H1 (cell line): ENCODE data around the gene LRP1-AS. TPM values are rescaled to one million over a fixed set of nuclear protein-coding genes. Genes with fewer than 3 reads are reported as not detected.

Source experiments
- CTCF ChIA-PET: fragments of 300-600 bp; sonication (Branson Sonifier 250); formaldehyde crosslinking; loops from one replicate; lab custom pipeline; 2021; ENCODE audit not compliant: partially characterized antibody; lab: Charles Lee
- POLR2A ChIA-PET: fragments of 300-600 bp; sonication (Branson Sonifier 250); formaldehyde crosslinking; loops from one replicate; lab custom pipeline; 2021; ENCODE audit warnings: inconsistent platforms; ENCODE audit not compliant: partially characterized antibody; lab: Charles Lee
- DNase-seq, 2 experiments: peaks; one replicate each; pipeline versions ENCODE4 v3.0.0 to v3.0.0-alpha.2; 2010 to 2022; ENCODE audit warnings: low spot score in 2 of 2, low read depth in 1 of 2, mixed read lengths in 1 of 2
- FAIRE-seq: peaks from 2 replicates; lab custom pipeline; 2011; peaks lifted over from hg19 to GRCh38; lab: Jason Lieb, UNC
- H2AFZ ChIP-seq: 2 replicates; pipeline ENCODE4 v1.8.1; 2012; ENCODE audit warnings: low read length, inconsistent platforms
- H2AK5ac ChIP-seq: 2 replicates; pipeline ENCODE4 v1.6.1; 2013; ENCODE audit warnings: low read depth, low read length
- H2BK120ac ChIP-seq: replicated peaks from 2 replicates; pipeline ENCODE3; 2013; ENCODE audit warnings: low read depth, low read length, inconsistent platforms
- H2BK12ac ChIP-seq: 2 replicates; pipeline ENCODE4 v1.6.1; 2013; ENCODE audit warnings: low read depth, low read length
- H2BK15ac ChIP-seq: 2 replicates; pipeline ENCODE4 v1.6.1; 2013; ENCODE audit warnings: low read length
- H2BK20ac ChIP-seq: 2 replicates; pipeline ENCODE4 v1.6.1; 2013; ENCODE audit warnings: low read length
- H2BK5ac ChIP-seq: 2 replicates; pipeline ENCODE4 v1.6.1; 2013; ENCODE audit warnings: low read depth, low read length
- H3K14ac ChIP-seq: 2 replicates; pipeline ENCODE4 v1.6.1; 2013; ENCODE audit warnings: inconsistent platforms; ENCODE audit not compliant: insufficient read length
- H3K18ac ChIP-seq: 2 replicates; pipeline ENCODE4 v1.6.1; 2013; ENCODE audit warnings: low read length; ENCODE audit errors: extremely low read depth
- H3K23ac ChIP-seq: 2 replicates; pipeline ENCODE4 v1.6.1; 2013; ENCODE audit warnings: inconsistent platforms; ENCODE audit not compliant: insufficient read length
- H3K23me2 ChIP-seq: 2 replicates; pipeline ENCODE4 v1.6.1; 2013; ENCODE audit warnings: low read depth, low read length
- H3K27ac ChIP-seq: 2 replicates; pipeline ENCODE4 v1.6.1; 2011; ENCODE audit warnings: low read depth, low read length, inconsistent platforms
- H3K27me3 ChIP-seq, 4 experiments: replicated peaks in 1 of 4; 1 replicate in 1 of 4; 2 replicates in 3 of 4; pipeline versions ENCODE4 v1.6.1 to v1.8.1; 2011 to 2013; ENCODE audit warnings: low read length in 3 of 4, mild to moderate bottlenecking in 3 of 4, inconsistent platforms in 2 of 4, mixed read lengths in 2 of 4, moderate library complexity in 1 of 4; ENCODE audit not compliant: control insufficient read depth in 3 of 4, insufficient read depth in 3 of 4; ENCODE audit errors: extremely low read depth in 1 of 4
- H3K36me3 ChIP-seq, 4 experiments: 2 replicates each; pipeline versions ENCODE4 v1.6.1 to v1.8.1; 2011 to 2013; ENCODE audit warnings: mild to moderate bottlenecking in 4 of 4, low read length in 3 of 4, moderate library complexity in 2 of 4, control low read depth in 1 of 4, inconsistent platforms in 1 of 4; ENCODE audit not compliant: insufficient read depth in 4 of 4, control insufficient read depth in 2 of 4
- H3K4ac ChIP-seq: replicated peaks from 2 replicates; pipeline ENCODE3; 2013; ENCODE audit warnings: low read length, low read depth, mixed read lengths, inconsistent platforms; ENCODE audit not compliant: insufficient read length
- H3K4me1 ChIP-seq, 4 experiments: replicated peaks in 1 of 4; 1 replicate in 1 of 4; 2 replicates in 3 of 4; pipeline versions ENCODE4 v1.6.1 to v1.8.1; 2011 to 2013; ENCODE audit warnings: low read length in 3 of 4, inconsistent platforms in 2 of 4, mixed read lengths in 1 of 4; ENCODE audit not compliant: insufficient read depth in 4 of 4, control insufficient read depth in 3 of 4
- H3K4me2 ChIP-seq, 2 experiments: 2 replicates each; pipeline versions ENCODE4 v1.6.1 to v1.8.1; 2011 to 2013; ENCODE audit warnings: low read depth in 2 of 2, low read length in 2 of 2, control low read depth in 1 of 2, inconsistent platforms in 1 of 2, mild to moderate bottlenecking in 1 of 2; ENCODE audit not compliant: insufficient read depth in 1 of 2
- H3K4me3 ChIP-seq, 4 experiments: fragments of 200-600, 300-600 bp in 1 of 4; sonication (generic), shearing (Covaris generic), sonication (Bioruptor Twin) in 1 of 4; 2 replicates each; pipeline versions ENCODE4 v1.5.1 to v1.8.1; 2011 to 2016; ENCODE audit warnings: low read length in 4 of 4, low read depth in 3 of 4, control low read depth in 2 of 4, inconsistent platforms in 2 of 4, mild to moderate bottlenecking in 2 of 4, mixed read lengths in 1 of 4, moderate library complexity in 1 of 4; ENCODE audit not compliant: insufficient read depth in 2 of 4; ENCODE audit errors: extremely low read depth in 1 of 4
- H3K56ac ChIP-seq: replicated peaks from 2 replicates; pipeline ENCODE3; 2013; ENCODE audit warnings: low read depth, mild to moderate bottlenecking, mixed read lengths, low read length, inconsistent platforms; ENCODE audit not compliant: insufficient read length
- H3K79me1 ChIP-seq: 2 replicates; pipeline ENCODE4 v1.6.1; 2013; ENCODE audit warnings: low read depth, low read length, control low read depth
- H3K79me2 ChIP-seq, 2 experiments: 2 replicates each; pipeline versions ENCODE4 v1.6.1 to v1.8.1; 2012 to 2013; ENCODE audit warnings: low read length in 2 of 2, mild to moderate bottlenecking in 2 of 2, inconsistent platforms in 1 of 2; ENCODE audit not compliant: insufficient read depth in 2 of 2, control insufficient read depth in 1 of 2
- H3K9ac ChIP-seq, 4 experiments: replicated peaks in 1 of 4; 1 replicate in 1 of 4; 2 replicates in 3 of 4; pipeline versions ENCODE4 v1.6.1 to v1.8.1; 2011 to 2013; ENCODE audit warnings: low read depth in 3 of 4, low read length in 3 of 4, control low read depth in 2 of 4, mild to moderate bottlenecking in 2 of 4, moderate library complexity in 2 of 4, inconsistent platforms in 1 of 4; ENCODE audit errors: extremely low read depth in 1 of 4
- H3K9me3 ChIP-seq, 2 experiments: 2 replicates each; pipeline versions ENCODE4 v1.6.1 to v1.8.1; 2012 to 2013; ENCODE audit warnings: mild to moderate bottlenecking in 2 of 2, moderate library complexity in 2 of 2, control low read depth in 1 of 2, inconsistent platforms in 1 of 2, low read depth in 1 of 2, low read length in 1 of 2, mixed read lengths in 1 of 2; ENCODE audit not compliant: insufficient read depth in 2 of 2
- H4K20me1 ChIP-seq, 2 experiments: replicated peaks in 1 of 2; 2 replicates each; pipeline versions ENCODE3 to v1.8.1; 2011 to 2013; ENCODE audit warnings: inconsistent platforms in 2 of 2, low read length in 2 of 2, mild to moderate bottlenecking in 1 of 2; ENCODE audit not compliant: insufficient read depth in 2 of 2, control insufficient read depth in 1 of 2
- H4K5ac ChIP-seq: 2 replicates; pipeline ENCODE4 v1.6.1; 2013; ENCODE audit warnings: low read length, low read depth, mixed read lengths, inconsistent platforms; ENCODE audit not compliant: insufficient read length
- H4K8ac ChIP-seq: 2 replicates; pipeline ENCODE4 v1.8.0; 2013; ENCODE audit warnings: mild to moderate bottlenecking, moderate library complexity, low read length, inconsistent platforms; ENCODE audit not compliant: insufficient read depth; ENCODE audit errors: extremely low read depth
- H4K91ac ChIP-seq: replicated peaks from 2 replicates; pipeline ENCODE3; 2013; ENCODE audit warnings: low read length, mixed read lengths, inconsistent platforms; ENCODE audit not compliant: insufficient read length
- BRCA1 ChIP-seq: IDR thresholded peaks from 2 replicates; pipeline ENCODE4 v1.6.1; 2012; ENCODE audit warnings: low read depth, low read length, improper control_type of control experiment
- EGR1 ChIP-seq: IDR thresholded peaks from 2 replicates; pipeline ENCODE4 v1.6.1; 2011; ENCODE audit warnings: low read depth, low read length, borderline replicate concordance
- NRF1 ChIP-seq: IDR thresholded peaks from 2 replicates; pipeline ENCODE4 v1.6.1; 2011; ENCODE audit warnings: mild to moderate bottlenecking, low read depth, low read length, improper control_type of control experiment
- PHF8 ChIP-seq: fragments of 200-600 bp; sonication (generic); conservative IDR thresholded peaks from 2 replicates; pipeline ENCODE4 v1.7.1; 2012; ENCODE audit warnings: low read depth, mild to moderate bottlenecking, inconsistent platforms, low read length, moderate library complexity
- RAD21 ChIP-seq, 2 experiments: IDR thresholded peaks in 1 of 2; conservative IDR thresholded peaks in 1 of 2; 2 replicates each; pipeline ENCODE4 v1.6.1; 2011; ENCODE audit warnings: low read depth in 2 of 2, low read length in 2 of 2, improper control_type of control experiment in 1 of 2, inconsistent platforms in 1 of 2, mild to moderate bottlenecking in 1 of 2, moderate library complexity in 1 of 2
- RBBP5 ChIP-seq: IDR thresholded peaks from 2 replicates; pipeline ENCODE4 v1.7.1; 2012; ENCODE audit warnings: low read depth, mild to moderate bottlenecking, inconsistent platforms, low read length, moderate library complexity, borderline replicate concordance
- SRF ChIP-seq: IDR thresholded peaks from 2 replicates; pipeline ENCODE4 v1.6.1; 2011; ENCODE audit warnings: mild to moderate bottlenecking, low read depth, low read length, moderate library complexity
- USF2 ChIP-seq: IDR thresholded peaks from 2 replicates; pipeline ENCODE4 v1.6.1; 2011; ENCODE audit warnings: low read length, improper control_type of control experiment
- WGBS, 2 experiments: shearing (Covaris generic) in 1 of 2; methylation state at CpG; one replicate each; pipeline versions ENCODE4 v1.1.6 to v1.1.7; 2013 to 2015; ENCODE audit warnings: low lambda C conversion rate in 2 of 2, mixed read lengths in 2 of 2, inconsistent platforms in 1 of 2, low coverage in 1 of 2, missing lambda C conversion rate in 1 of 2; ENCODE audit not compliant: insufficient replicate concordance in 2 of 2, insufficient coverage in 1 of 2, insufficient read length in 1 of 2; ENCODE audit errors: extremely low coverage in 1 of 2, missing lambda C conversion rate in 1 of 2; 5-methylcytosine and 5-hydroxymethylcytosine counted together
- polyA plus RNA-seq, 7 experiments: library from polyadenylated mRNA; depleted of rRNA in 3 of 7; stranded (reverse) in 5 of 7; unstranded in 2 of 7; fragments of >200 nt in 5 of 7; fragments of 200-250 nt in 2 of 7; gene quantifications; 1 replicate in 5 of 7; 2 replicates in 1 of 7; 4 replicates in 1 of 7; pipeline versions ENCODE4 v1.2.1 to v1.2.3, GENCODE V29; 2011 to 2013; ENCODE audit warnings: missing spikeins in 2 of 7, mixed read lengths in 2 of 7
- total RNA-seq: library from RNA; stranded (reverse); fragmentation: NEBNext Ultra II Directional; extraction: Animal tissue kit (Norgen Biotek cat#: 25700); gene quantifications from 2 replicates; pipeline ENCODE4 v1.2.1, GENCODE V29; 2021
- TF ChIP-seq, protein P1 (sequence below), 3 experiments: IDR thresholded peaks; 1 replicate in 2 of 3; 2 replicates in 1 of 3; pipeline versions ENCODE4 v1.5.1 to v1.6.1; 2011; ENCODE audit warnings: low read length in 3 of 3, mild to moderate bottlenecking in 3 of 3, inconsistent platforms in 2 of 3, low read depth in 1 of 3, moderate library complexity in 1 of 3; ENCODE audit not compliant: insufficient read depth in 1 of 3; ENCODE audit errors: control extremely low read depth in 1 of 3

The LRP1-AS gene
- total and polyA plus RNA-seq, 2 of the 8 experiments (the other 6 are each of a cell fraction or from before 2014, with no cell fraction given): not detected

- Histone ChIP-seq H2AK5ac (no peak overlapping the region), H4K20me1 (peaks cover 6 to 22% of the 10 kb centered on the region in 2 experiments), H3K9me3 (no peaks in the 10 kb centered on the region), H3K79me2 (no peaks in the 10 kb centered on the region), H3K4me1 (no peaks in the 10 kb centered on the region; a peak in 1 of 7 replicates), H2BK120ac (no peak overlapping the region), H3K18ac (no peak overlapping the region), H3K23me2 (no peaks in the 10 kb centered on the region), H3K4ac (no peak overlapping the region), H3K4me2 (no peak overlapping the region), H4K91ac (no peak overlapping the region), H3K14ac (no peak overlapping the region), H3K79me1 (no peaks in the 10 kb centered on the region), H4K5ac (no peak overlapping the region), H3K27me3 (no peaks in the 10 kb centered on the region), H4K8ac (no peak overlapping the region), H2BK15ac (no peak overlapping the region), H3K27ac (no peak overlapping the region), H3K23ac (no peak overlapping the region), H3K56ac (no peak overlapping the region), H3K36me3 (peaks cover 51 to 78% (median 75%) of the 10 kb centered on the region in 4 experiments), H3K4me3 (no peak overlapping the region), H2AFZ (no peak overlapping the region), H2BK20ac (no peak overlapping the region), H3K9ac (no peak overlapping the region), H2BK12ac (no peak overlapping the region), H2BK5ac (no peak overlapping the region)
- 90% methylated on average over 5 of the region's 5 CpGs; no CpG with 5 or more reads in 1 of the 2 experiments for WGBS, 2 experiments
- FAIRE-seq: no peak
- CTCF ChIA-PET: interaction anchor here (0.6 to 21.9 kb wide), 12 partner anchors 5 to 1019 kb away, joined by 3 to 389 read pairs (median 4); partner anchors contain the start of gene LRP1
- POLR2A ChIA-PET: interaction anchor here (0.9 to 4.6 kb wide), 10 partner anchors 9 to 70 kb away, joined by 3 to 15 read pairs (median 6); partner anchors contain the start of genes LRP1, LRP1-AS, SHMT2 and STAT6
- DNase-seq: no peak
- TF ChIP-seq NRF1 (no peak), EGR1 (no peak), BRCA1 (no peak), SRF (no peak), RAD21 (IDR thresholded peaks at IDR 0.05 in 1 of 2, conservative IDR thresholded peaks at IDR 0.05 in 1 of 2; ENCODE audit: low read depth in 2 of 2, low read length in 2 of 2) (no peak), PHF8 (no peak), RBBP5 (no peak), USF2 (no peak)
- TF ChIP-seq, protein P1, sequence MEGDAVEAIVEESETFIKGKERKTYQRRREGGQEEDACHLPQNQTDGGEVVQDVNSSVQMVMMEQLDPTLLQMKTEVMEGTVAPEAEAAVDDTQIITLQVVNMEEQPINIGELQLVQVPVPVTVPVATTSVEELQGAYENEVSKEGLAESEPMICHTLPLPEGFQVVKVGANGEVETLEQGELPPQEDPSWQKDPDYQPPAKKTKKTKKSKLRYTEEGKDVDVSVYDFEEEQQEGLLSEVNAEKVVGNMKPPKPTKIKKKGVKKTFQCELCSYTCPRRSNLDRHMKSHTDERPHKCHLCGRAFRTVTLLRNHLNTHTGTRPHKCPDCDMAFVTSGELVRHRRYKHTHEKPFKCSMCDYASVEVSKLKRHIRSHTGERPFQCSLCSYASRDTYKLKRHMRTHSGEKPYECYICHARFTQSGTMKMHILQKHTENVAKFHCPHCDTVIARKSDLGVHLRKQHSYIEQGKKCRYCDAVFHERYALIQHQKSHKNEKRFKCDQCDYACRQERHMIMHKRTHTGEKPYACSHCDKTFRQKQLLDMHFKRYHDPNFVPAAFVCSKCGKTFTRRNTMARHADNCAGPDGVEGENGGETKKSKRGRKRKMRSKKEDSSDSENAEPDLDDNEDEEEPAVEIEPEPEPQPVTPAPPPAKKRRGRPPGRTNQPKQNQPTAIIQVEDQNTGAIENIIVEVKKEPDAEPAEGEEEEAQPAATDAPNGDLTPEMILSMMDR (IDR thresholded peaks at IDR 0.05; ENCODE audit: control extremely low read depth in 1 of 3, insufficient read depth in 1 of 3, low read depth in 1 of 3, low read length in 3 of 3): no peak
Measured at GRCh38 chr12:57181561-57182155, 34.2 kb upstream of the LRP1-AS start.
